ENCODE measurements around the gene KHDC1L.
"Not testable (repeated sequence)": the region's sequence is repeated elsewhere in the genome, so short reads cannot be mapped to it uniquely, and the experiment has no call there.

Gene KHDC1L

GRCh38 chr6:73204252-73204651, 21.0 kb downstream of the KHDC1L start:
- no peak for DNase-seq (ENCODE audit: low read depth)

GRCh38 chr6:73203098-73203497, 22.2 kb downstream of the KHDC1L start:
- no peak for DNase-seq (ENCODE audit: low read depth)

- DNase-seq (ENCODE audit: low read depth), result no peak
Observed at GRCh38 chr6:73200735-73201134, 24.6 kb downstream of the KHDC1L start.

- DNase-seq (ENCODE audit: low read depth), result no peak
Observed at GRCh38 chr6:73200247-73200646, 25.0 kb downstream of the KHDC1L start.

GRCh38 chr6:73194744-73195143, 30.6 kb downstream of the KHDC1L start:
- no peak for DNase-seq (ENCODE audit: low read depth)

- DNase-seq (ENCODE audit: low read depth), result not testable (repeated sequence)
Observed at GRCh38 chr6:73193302-73193701, 32.0 kb downstream of the KHDC1L start.

- no peak for DNase-seq (ENCODE audit: low read depth)
Observed at GRCh38 chr6:73182021-73182607, 43.2 kb downstream of the KHDC1L start.

- no peak for DNase-seq (ENCODE audit: low read depth)
Observed at GRCh38 chr6:73180763-73181619, 44.3 kb downstream of the KHDC1L start.

- DNase-seq (ENCODE audit: low read depth), result no peak
Observed at GRCh38 chr6:73180076-73180738, 45.1 kb downstream of the KHDC1L start.

GRCh38 chr6:73177221-73177944, 47.9 kb downstream of the KHDC1L start:
- DNase-seq (ENCODE audit: low read depth), result no peak

- DNase-seq (ENCODE audit: low read depth), result no peak
Observed at GRCh38 chr6:73176057-73176456, 49.2 kb downstream of the KHDC1L start.

GRCh38 chr6:73174646-73175045, 50.6 kb downstream of the KHDC1L start:
- no peak for DNase-seq (ENCODE audit: low read depth)
